ENCODE results near the gene RTN4RL1. TPM values are rescaled to one million over a fixed set of nuclear protein-coding genes. Genes with fewer than 3 reads are reported as not detected.

The RTN4RL1 gene
- total and polyA plus RNA-seq, 12 donors: 1.3 to 9.4 (median 6.1) TPM

- peak overlapping the region in 1 of 4 donors; percentile 73 for H3K4me3 ChIP-seq
- no peaks in the 10 kb centered on the region for H3K27me3 ChIP-seq
- DNase-seq: peak in 1 of 7 donors; percentile 28
- WGBS, 4 donors: 17 to 28% (median 20%) methylated on average over 9 of the region's 9 CpGs
- H3K36me3 ChIP-seq (replicated peaks in 1 of 2): peaks cover 0 to 1% of the 10 kb centered on the region in 2 donors
- H3K4me1 ChIP-seq (replicated peaks in 1 of 2): peaks cover 18 to 35% of the 10 kb centered on the region in 2 donors
- H3K9me3 ChIP-seq (replicated peaks in 1 of 3): no peaks in the 10 kb centered on the region
- TF ChIP-seq CTCF (IDR thresholded peaks at IDR 0.05) (no peak), POLR2A (IDR thresholded peaks at IDR 0.05) (no peak)
- intact Hi-C loops (cut with DNase I): no loop called here
- no peak overlapping the region for H3K27ac ChIP-seq
Observed at GRCh38 chr17:2048805-2049204, 23.7 kb upstream of the RTN4RL1 start.

GRCh38 chr17:2047590-2047989 lies 22.5 kb upstream of the RTN4RL1 start:
- DNase-seq: no peak
- Histone ChIP-seq H3K4me1 (replicated peaks in 1 of 2) (peaks cover 21 to 41% of the 10 kb centered on the region in 2 donors), H3K27ac (no peak overlapping the region), H3K9me3 (replicated peaks in 1 of 3) (no peaks in the 10 kb centered on the region), H3K36me3 (replicated peaks in 1 of 2) (peaks cover 0 to 13% of the 10 kb centered on the region in 2 donors), H3K4me3 (no peak overlapping the region), H3K27me3 (no peaks in the 10 kb centered on the region)
- TF ChIP-seq CTCF (IDR thresholded peaks at IDR 0.05) (no peak), POLR2A (IDR thresholded peaks at IDR 0.05) (no peak)
- intact Hi-C loops (cut with DNase I): no loop called here
- whole genome bisulfite sequencing, 4 donors: 88 to 97% (median 92%) methylated on average over 6 of the region's 6 CpGs

GRCh38 chr17:2044263-2044894 lies 19.2 kb upstream of the RTN4RL1 start:
- intact Hi-C loops (cut with DNase I): no loop called here
- peaks cover 0 to 24% of the 10 kb centered on the region in 2 donors for H3K36me3 ChIP-seq (replicated peaks in 1 of 2)
- TF ChIP-seq POLR2A (IDR thresholded peaks at IDR 0.05) (no peak), CTCF (IDR thresholded peaks at IDR 0.05) (no peak)
- peaks cover 20 to 38% of the 10 kb centered on the region in 2 donors for H3K4me1 ChIP-seq (replicated peaks in 1 of 2)
- 90 to 95% (median 94%) methylated on average over 5 of the region's 5 CpGs for WGBS, 4 donors
- H3K4me3 ChIP-seq: no peak overlapping the region
- peak in 1 of 7 donors; percentile 25 for DNase-seq
- H3K9me3 ChIP-seq (replicated peaks in 1 of 3): no peaks in the 10 kb centered on the region
- no peaks in the 10 kb centered on the region for H3K27me3 ChIP-seq
- H3K27ac ChIP-seq: peak overlapping the region in 2 of 5 donors; percentile 15 to 58

- no peak for TF ChIP-seq POLR2A (IDR thresholded peaks at IDR 0.05)
- Histone ChIP-seq H3K9me3 (replicated peaks in 1 of 3) (no peaks in the 10 kb centered on the region), H3K4me1 (replicated peaks in 1 of 2) (peaks cover 15 to 32% of the 10 kb centered on the region in 2 donors), H3K4me3 (no peak overlapping the region), H3K27ac (peak overlapping the region in 4 of 5 donors; percentile 3 to 100 (median 60)), H3K27me3 (no peaks in the 10 kb centered on the region), H3K36me3 (replicated peaks in 1 of 2) (peaks cover 0 to 24% of the 10 kb centered on the region in 2 donors)
- WGBS, 4 donors: 76 to 84% (median 77%) methylated on average over 6 of the region's 6 CpGs
- intact Hi-C loops (cut with DNase I): no loop called here
- peak in 3 of 7 donors; percentile 31 to 55 (median 32) for DNase-seq
Observed at GRCh38 chr17:2043785-2044184, 18.7 kb upstream of the RTN4RL1 start.

GRCh38 chr17:2042933-2043332 lies 17.8 kb upstream of the RTN4RL1 start:
- peaks cover 0 to 24% of the 10 kb centered on the region in 2 donors for H3K36me3 ChIP-seq (replicated peaks in 1 of 2)
- WGBS, 4 donors: 66 to 86% (median 76%) methylated on average over 5 of the region's 5 CpGs
- intact Hi-C loops (cut with DNase I): no loop called here
- peak overlapping the region in 1 of 4 donors; percentile 98 for H3K4me3 ChIP-seq
- H3K4me1 ChIP-seq (replicated peaks in 1 of 2): peaks cover 15 to 29% of the 10 kb centered on the region in 2 donors
- H3K27ac ChIP-seq: peak overlapping the region in 4 of 5 donors; percentile 3 to 100 (median 92)
- H3K27me3 ChIP-seq: no peaks in the 10 kb centered on the region
- DNase-seq: no peak
- TF ChIP-seq CTCF (IDR thresholded peaks at IDR 0.05): no peak
- no peak for TF ChIP-seq POLR2A (IDR thresholded peaks at IDR 0.05)
- no peaks in the 10 kb centered on the region for H3K9me3 ChIP-seq (replicated peaks in 1 of 3)
